Measurements from ENCODE around the gene CHCHD3. TPM values are rescaled to one million over a fixed set of nuclear protein-coding genes. Genes with fewer than 3 reads are reported as not detected.

The CHCHD3 gene
- total and polyA plus RNA-seq, 9 of the 15 experiments (the other 6 are each of a cell fraction or from before 2014, with no cell fraction given): 66.2 to 279 (median 204) TPM

DNA sequence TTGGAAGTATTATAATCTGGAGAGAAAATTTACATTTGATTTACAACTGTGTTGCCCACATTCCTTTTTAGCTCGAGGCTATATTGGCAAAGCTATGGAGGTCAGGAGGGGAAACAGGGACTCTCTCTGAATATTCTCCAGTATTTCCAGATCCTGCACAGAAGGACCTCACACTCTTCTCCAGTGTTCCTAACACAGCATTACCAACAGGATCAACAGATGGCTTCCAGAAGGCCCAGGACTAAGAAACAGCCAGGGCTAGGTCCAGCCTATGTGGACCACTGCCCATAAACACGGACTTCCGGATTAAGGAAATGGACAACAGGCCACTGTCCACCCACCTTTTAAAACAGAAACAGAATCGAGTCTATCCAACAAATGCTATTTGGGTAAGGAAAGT lies 65.3 kb downstream of the CHCHD3 start (continued):
- TF ChIP-seq, protein P1, sequence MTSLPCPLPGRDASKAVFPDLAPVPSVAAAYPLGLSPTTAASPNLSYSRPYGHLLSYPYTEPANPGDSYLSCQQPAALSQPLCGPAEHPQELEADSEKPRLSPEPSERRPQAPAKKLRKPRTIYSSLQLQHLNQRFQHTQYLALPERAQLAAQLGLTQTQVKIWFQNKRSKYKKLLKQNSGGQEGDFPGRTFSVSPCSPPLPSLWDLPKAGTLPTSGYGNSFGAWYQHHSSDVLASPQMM (CRISPR knock-in tag; IDR thresholded peaks at IDR 0.05): no peak
- TF ChIP-seq USF1 (CRISPR knock-in tag; IDR thresholded peaks at IDR 0.05): no peak
- no peak for TF ChIP-seq ZNF77 (CRISPR knock-in tag; IDR thresholded peaks at IDR 0.05)
- TF ChIP-seq NCOA4 (IDR thresholded peaks at IDR 0.05; ENCODE audit: partially characterized antibody): no peak
- TF ChIP-seq RBM39 (optimal IDR thresholded peaks at IDR 0.05; ENCODE audit: low read depth, low read length): no peak
- TF ChIP-seq, protein P2, sequence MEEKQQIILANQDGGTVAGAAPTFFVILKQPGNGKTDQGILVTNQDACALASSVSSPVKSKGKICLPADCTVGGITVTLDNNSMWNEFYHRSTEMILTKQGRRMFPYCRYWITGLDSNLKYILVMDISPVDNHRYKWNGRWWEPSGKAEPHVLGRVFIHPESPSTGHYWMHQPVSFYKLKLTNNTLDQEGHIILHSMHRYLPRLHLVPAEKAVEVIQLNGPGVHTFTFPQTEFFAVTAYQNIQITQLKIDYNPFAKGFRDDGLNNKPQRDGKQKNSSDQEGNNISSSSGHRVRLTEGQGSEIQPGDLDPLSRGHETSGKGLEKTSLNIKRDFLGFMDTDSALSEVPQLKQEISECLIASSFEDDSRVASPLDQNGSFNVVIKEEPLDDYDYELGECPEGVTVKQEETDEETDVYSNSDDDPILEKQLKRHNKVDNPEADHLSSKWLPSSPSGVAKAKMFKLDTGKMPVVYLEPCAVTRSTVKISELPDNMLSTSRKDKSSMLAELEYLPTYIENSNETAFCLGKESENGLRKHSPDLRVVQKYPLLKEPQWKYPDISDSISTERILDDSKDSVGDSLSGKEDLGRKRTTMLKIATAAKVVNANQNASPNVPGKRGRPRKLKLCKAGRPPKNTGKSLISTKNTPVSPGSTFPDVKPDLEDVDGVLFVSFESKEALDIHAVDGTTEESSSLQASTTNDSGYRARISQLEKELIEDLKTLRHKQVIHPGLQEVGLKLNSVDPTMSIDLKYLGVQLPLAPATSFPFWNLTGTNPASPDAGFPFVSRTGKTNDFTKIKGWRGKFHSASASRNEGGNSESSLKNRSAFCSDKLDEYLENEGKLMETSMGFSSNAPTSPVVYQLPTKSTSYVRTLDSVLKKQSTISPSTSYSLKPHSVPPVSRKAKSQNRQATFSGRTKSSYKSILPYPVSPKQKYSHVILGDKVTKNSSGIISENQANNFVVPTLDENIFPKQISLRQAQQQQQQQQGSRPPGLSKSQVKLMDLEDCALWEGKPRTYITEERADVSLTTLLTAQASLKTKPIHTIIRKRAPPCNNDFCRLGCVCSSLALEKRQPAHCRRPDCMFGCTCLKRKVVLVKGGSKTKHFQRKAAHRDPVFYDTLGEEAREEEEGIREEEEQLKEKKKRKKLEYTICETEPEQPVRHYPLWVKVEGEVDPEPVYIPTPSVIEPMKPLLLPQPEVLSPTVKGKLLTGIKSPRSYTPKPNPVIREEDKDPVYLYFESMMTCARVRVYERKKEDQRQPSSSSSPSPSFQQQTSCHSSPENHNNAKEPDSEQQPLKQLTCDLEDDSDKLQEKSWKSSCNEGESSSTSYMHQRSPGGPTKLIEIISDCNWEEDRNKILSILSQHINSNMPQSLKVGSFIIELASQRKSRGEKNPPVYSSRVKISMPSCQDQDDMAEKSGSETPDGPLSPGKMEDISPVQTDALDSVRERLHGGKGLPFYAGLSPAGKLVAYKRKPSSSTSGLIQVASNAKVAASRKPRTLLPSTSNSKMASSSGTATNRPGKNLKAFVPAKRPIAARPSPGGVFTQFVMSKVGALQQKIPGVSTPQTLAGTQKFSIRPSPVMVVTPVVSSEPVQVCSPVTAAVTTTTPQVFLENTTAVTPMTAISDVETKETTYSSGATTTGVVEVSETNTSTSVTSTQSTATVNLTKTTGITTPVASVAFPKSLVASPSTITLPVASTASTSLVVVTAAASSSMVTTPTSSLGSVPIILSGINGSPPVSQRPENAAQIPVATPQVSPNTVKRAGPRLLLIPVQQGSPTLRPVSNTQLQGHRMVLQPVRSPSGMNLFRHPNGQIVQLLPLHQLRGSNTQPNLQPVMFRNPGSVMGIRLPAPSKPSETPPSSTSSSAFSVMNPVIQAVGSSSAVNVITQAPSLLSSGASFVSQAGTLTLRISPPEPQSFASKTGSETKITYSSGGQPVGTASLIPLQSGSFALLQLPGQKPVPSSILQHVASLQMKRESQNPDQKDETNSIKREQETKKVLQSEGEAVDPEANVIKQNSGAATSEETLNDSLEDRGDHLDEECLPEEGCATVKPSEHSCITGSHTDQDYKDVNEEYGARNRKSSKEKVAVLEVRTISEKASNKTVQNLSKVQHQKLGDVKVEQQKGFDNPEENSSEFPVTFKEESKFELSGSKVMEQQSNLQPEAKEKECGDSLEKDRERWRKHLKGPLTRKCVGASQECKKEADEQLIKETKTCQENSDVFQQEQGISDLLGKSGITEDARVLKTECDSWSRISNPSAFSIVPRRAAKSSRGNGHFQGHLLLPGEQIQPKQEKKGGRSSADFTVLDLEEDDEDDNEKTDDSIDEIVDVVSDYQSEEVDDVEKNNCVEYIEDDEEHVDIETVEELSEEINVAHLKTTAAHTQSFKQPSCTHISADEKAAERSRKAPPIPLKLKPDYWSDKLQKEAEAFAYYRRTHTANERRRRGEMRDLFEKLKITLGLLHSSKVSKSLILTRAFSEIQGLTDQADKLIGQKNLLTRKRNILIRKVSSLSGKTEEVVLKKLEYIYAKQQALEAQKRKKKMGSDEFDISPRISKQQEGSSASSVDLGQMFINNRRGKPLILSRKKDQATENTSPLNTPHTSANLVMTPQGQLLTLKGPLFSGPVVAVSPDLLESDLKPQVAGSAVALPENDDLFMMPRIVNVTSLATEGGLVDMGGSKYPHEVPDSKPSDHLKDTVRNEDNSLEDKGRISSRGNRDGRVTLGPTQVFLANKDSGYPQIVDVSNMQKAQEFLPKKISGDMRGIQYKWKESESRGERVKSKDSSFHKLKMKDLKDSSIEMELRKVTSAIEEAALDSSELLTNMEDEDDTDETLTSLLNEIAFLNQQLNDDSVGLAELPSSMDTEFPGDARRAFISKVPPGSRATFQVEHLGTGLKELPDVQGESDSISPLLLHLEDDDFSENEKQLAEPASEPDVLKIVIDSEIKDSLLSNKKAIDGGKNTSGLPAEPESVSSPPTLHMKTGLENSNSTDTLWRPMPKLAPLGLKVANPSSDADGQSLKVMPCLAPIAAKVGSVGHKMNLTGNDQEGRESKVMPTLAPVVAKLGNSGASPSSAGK (IDR thresholded peaks at IDR 0.05): no peak
- TF ChIP-seq, protein P3, sequence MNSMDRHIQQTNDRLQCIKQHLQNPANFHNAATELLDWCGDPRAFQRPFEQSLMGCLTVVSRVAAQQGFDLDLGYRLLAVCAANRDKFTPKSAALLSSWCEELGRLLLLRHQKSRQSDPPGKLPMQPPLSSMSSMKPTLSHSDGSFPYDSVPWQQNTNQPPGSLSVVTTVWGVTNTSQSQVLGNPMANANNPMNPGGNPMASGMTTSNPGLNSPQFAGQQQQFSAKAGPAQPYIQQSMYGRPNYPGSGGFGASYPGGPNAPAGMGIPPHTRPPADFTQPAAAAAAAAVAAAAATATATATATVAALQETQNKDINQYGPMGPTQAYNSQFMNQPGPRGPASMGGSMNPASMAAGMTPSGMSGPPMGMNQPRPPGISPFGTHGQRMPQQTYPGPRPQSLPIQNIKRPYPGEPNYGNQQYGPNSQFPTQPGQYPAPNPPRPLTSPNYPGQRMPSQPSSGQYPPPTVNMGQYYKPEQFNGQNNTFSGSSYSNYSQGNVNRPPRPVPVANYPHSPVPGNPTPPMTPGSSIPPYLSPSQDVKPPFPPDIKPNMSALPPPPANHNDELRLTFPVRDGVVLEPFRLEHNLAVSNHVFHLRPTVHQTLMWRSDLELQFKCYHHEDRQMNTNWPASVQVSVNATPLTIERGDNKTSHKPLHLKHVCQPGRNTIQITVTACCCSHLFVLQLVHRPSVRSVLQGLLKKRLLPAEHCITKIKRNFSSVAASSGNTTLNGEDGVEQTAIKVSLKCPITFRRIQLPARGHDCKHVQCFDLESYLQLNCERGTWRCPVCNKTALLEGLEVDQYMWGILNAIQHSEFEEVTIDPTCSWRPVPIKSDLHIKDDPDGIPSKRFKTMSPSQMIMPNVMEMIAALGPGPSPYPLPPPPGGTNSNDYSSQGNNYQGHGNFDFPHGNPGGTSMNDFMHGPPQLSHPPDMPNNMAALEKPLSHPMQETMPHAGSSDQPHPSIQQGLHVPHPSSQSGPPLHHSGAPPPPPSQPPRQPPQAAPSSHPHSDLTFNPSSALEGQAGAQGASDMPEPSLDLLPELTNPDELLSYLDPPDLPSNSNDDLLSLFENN (IDR thresholded peaks at IDR 0.05; ENCODE audit: low read depth in 2 of 2, low read length in 2 of 2): no peak
- TF ChIP-seq MTA3 (IDR thresholded peaks at IDR 0.05; ENCODE audit: borderline replicate concordance): no peak
- TF ChIP-seq ZNF280B (CRISPR knock-in tag; IDR thresholded peaks at IDR 0.05): no peak
- TF ChIP-seq KLF10 (CRISPR knock-in tag; IDR thresholded peaks at IDR 0.05): no peak
- no peak for TF ChIP-seq ZNF324 (CRISPR knock-in tag; IDR thresholded peaks at IDR 0.05)

Data from K562 (cell line).